ENCODE measurements around the gene LRRC4.

Gene LRRC4

DNA sequence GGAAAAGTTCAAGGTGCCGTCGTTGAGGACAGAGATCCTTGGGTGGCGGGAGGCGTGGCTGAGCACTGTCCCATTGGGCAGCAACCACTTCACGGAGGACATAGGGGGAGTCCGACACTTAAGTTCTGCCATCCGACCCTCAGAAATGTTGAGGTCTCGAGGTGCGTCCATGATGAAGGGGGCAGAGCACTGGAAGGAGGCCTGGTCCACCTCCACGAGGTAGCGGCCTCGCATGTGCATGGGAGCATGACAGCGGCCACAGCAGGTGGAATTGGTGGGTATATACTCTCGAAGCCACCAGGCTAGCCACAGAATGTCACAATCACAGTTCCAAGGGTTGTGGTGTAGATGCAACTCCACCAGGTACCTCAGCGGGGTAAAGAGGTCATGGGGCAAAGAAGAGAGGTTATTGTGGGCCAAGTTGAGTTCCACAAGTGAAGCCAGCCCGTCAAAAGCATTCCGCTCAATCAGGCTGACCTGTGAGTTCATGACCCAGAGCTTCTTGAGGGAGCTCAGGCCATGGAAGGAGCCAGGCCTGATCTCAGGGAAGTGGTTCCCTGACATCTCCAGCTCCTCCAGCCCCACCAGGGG is 1.7 kb downstream of the LRRC4 start:
- no peak for DNase-seq

DNA sequence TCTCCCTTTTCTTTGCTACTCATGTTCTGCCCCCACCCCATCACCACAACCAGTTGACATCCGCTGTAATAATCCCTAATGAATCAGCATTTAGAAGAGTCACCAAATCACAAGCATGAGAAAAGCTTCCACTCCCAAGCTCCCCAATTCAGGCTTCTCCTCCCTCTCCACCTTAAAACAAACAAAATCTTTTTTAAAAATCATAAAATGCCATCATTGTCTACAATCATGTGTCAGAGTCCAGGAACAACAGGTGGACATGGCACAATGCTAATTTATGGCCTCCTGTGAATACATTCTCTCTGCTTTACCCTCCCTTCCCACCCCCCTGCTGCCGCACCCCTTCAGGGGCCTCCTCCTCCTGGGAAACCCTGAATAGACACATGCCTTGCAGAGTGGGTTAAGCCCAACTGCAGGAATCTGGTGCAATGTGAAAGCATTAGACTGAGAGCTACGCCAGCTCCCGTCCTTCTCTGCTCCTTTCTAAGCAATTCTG is 3.7 kb downstream of the LRRC4 start:
- DNase-seq: peak; percentile 56

DNA sequence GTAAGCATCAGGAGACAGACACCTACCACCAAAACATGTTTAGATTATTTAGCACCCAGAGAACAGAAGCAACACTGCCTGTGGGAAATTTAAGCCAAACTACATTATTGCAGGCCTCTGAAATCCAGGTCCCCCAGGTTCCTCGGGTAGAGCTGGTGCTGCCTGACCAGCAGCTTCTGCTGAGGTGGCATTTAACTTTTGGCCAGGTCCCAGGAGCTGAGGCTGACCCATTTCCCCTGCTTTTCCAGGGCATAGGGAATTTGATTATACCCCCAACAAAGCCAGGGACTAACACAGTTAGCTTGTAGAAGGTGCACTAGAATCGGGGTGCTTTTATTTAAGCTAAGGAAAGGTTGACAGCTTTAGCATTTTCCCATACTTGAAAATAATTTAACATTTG is 4.7 kb downstream of the LRRC4 start:
- DNase-seq: no peak

GRCh38 chr7:128025819-128026218 is 5.4 kb downstream of the LRRC4 start:
- DNase-seq: peak; percentile 13

DNA sequence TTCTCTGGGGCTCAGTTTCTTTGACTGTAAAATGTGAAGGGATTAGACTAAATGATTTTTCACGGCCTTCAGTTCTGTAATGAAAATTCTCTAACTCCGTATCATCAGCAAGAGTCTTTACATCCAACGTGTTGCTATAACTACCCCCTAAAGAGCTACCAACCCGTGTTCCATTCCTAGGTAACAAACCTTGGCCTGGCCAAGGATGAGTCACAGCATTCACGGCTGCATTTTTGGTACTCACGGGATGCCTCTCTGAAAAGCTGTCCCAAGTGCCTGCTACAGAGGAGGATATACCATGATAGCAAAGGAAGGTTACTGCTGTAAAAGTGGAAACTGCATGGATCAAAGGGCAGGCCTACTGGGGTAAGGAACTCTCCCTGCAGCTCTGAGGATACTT is 5.9 kb downstream of the LRRC4 start:
- peak; percentile 79 for DNase-seq

- no peak for DNase-seq
Measured at GRCh38 chr7:128024151-128024550, 7.1 kb downstream of the LRRC4 start.

DNA sequence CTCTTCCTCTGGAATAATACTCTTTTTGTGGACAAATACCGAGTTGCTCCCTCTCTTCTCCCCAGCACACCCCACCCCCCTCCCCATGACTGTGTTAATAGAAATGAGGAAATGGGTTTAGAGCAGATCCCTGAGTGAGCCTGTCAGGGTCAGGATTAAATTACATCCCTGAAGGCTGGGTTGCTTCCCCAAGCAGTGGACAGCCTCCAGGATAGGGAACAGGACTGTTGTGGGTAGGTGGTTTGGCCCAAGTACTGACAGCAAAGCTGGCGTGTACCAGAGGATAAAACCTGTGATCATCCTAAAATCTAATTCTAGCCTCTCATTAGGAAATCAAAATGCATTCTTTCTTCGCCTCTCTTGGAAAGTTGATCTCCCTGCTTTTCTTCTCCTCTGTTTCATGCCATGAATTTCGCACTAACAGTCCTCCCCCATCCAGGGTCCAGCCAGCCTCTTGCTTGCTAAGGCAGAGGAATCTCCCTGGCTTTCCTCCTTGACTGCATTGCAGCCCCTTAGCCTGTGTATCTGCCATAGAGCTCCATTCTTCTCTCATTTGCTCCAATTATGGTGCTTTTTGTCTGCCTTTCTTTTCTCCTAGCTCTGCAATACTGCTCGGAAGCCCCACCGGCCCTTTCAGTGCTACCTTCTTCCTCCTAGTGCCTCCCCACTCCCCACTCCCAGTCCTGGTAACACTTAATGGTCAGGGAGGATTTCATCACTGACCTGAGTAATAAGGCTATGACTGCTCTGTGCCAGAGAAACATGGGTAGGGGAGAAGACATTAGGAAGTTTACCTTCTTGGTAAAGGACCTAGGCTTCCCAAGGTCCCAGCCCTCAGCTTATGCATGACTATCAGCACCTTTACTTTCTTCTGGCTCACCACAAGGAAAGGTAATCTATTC is 8.4 kb downstream of the LRRC4 start:
- DNase-seq: peak; percentile 77

GRCh38 chr7:128021366-128021765 is 9.9 kb downstream of the LRRC4 start:
- DNase-seq: peak; percentile 34

DNA sequence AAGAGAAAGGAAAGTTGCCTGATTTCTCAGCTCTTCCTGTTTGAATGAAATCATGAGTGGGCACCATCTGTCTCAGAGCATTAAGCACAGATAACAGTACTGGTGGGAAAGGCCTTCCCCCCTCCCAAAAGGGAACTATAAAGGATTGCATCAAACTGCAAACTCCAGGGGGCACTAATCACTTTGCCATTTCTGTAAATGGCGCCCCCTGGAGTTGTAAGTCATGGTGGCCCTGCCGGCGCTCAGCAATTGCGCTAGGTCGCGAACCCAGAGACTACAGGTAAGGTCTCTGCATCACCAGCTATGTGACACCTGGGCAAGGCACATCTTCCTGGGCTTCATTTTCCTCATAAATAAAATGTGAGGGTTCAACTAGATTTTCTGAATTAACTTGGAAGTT is 11.1 kb downstream of the LRRC4 start:
- no peak for DNase-seq

DNA sequence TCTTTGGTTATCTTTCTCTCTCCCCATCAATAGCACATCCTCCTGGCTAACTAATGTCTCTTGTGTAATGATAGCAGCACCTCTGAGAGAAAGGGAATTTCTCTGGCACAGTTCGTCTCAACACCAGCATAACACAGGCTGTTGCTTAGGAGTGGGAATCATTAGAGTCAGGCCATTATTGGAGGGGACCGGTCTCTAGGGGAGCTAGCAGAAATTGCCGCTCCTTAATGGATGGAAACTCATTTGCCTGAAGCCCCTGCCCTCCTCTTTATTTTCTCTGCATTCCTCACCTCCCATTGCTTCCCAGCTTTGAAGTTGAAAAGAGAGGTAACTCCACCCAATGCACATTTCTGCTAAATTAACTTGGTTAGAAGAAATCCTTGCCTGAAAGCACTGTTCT is 11.9 kb downstream of the LRRC4 start:
- DNase-seq: no peak

DNA sequence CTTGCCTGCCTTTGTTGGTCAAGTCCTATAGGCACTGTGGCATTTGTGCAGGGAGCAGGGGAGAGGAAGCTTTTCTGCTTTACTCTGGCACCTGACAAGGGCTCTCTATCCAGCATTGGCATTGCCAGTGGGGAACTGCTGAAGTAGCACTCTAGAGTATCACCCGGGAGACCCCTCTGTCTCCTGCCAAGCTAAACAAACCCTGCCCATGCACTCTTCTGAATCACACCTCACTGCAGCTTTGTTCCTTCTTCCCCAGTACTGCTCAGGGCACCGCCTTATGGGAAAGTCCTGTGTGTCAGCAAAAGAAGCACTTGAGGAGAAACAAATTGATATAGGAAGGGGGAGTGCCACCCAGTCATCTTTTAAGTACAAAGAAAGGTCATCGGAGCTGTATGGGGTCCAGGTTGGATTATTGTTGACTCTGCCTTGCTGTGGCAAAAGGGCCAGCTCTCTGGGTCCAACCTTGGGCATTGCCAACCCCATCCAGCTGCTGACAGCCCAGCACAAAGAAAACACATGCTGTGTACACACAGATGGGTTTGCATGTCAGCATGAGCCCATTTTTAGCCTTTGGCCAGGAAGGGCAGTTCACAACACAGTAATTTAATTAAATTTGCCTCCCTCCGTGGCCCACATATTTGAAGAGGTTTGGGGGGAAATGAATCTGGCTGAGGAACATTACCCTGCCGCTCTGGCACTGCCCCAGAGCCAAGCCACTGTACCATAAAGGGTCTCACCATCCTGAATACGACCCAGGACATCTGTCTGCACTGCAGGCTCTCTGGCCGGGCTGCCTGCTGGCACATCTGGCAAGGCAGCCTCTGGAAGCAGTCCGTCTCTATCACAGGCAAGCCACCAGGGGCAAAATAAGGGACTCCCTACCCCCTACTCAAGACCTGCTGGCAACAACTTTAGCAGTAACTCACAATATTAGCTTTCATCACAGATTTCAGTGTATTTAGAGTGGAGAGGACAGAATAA is 13.1 kb downstream of the LRRC4 start:
- no peak for DNase-seq

DNA sequence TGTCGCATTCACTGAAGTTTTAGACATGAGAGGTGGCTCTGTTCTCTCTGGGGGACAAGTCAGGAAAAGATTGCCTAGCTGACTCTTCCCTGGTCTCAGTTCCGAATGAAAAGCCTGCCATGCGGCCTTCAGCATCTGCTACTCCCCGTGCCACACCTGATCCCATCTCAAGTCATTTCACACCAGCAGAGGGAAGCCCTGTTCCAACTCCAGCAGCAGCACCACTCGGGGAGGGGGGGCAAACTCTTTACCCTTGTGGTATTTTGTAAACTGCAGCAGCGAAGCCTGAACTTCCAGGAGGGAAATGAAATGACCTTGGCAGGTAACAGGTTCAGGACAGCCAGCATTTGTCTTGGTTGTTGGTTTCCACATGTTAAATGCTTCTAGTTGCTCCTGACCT is 13.8 kb downstream of the LRRC4 start:
- no peak for DNase-seq

- DNase-seq: no peak
Measured at GRCh38 chr7:128014811-128015210, 16.4 kb downstream of the LRRC4 start.

GRCh38 chr7:128011131-128011661 is 20.0 kb downstream of the LRRC4 start:
- DNase-seq: no peak

GRCh38 chr7:128010391-128011127 is 20.7 kb downstream of the LRRC4 start:
- no peak for DNase-seq

DNA sequence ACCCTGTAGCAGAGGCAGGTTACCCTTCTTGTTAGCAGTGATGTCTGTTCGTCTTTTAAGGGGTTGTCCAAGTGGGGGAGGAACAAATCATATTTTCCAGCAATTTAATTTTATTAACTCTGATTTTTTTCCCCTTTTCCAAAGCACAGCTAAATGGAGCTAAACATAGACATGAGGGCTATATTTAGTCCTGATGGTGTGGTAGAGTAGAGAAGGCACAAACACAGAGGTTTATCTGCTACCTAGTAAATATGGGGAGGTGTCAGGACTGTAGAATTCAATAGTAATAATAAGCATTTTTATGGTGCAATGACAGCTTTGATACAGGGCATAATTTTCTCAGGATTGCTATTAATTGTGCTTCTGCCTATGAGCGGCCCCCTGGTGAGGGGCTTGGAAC is 22.5 kb downstream of the LRRC4 start:
- no peak for DNase-seq

DNA sequence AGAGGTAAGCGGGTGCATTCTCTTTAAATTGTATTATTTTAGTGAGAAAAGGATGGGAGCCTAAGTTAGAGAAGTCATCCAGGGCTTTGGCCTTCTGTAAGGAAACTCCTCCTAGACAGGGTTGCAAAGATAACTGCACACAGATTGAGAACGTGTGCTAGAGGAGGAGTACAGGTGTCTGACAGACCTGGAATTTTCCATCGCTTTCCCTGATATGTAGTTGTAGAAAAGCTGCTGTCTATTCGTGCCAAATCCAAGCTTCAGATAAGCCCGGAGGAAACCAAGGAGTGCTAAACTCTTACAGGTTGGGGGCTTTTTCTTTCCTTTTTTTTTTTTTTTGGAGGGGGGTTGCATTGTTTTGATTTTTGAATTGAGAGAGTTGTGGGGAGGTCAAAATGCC is 23.1 kb downstream of the LRRC4 start:
- DNase-seq: no peak

GRCh38 chr7:128007303-128007680 is 23.9 kb downstream of the LRRC4 start:
- no peak for DNase-seq

DNA sequence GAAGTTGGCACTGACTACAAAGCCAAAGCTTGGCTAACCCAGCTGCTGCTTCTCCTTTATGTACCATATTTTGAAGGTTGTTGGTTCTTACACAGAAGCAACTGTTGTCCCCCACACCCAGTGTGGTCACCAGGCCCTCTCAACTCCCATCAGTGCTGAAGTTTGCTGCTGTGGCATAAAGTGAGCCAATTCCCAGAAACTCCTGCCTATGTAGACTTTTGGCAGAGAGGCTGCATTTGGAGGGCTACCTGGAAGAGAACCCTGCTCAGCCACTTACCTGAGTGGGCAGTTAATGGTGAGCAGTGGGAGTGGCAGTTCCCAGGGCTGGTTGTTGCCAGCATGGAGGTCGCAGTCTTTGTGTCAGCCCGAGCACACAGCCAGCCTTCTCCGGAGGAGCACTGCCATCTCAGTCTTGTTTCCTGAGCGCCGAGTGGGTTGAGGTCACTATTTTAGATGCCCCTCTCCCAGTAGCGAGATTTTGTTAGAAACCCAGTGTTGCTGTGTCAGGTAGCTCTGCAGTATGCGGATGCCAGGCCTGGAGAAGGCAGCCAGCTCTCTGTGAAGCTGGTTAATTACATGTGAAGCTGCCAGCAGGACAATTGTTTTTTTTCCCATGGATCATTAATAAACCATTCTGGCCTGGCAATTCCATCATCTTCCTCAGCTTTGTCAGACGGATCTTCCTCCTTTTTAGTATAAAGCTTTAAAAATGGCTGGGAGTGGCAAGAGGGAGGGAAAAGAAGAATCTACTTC is 24.5 kb downstream of the LRRC4 start:
- DNase-seq: no peak

DNA sequence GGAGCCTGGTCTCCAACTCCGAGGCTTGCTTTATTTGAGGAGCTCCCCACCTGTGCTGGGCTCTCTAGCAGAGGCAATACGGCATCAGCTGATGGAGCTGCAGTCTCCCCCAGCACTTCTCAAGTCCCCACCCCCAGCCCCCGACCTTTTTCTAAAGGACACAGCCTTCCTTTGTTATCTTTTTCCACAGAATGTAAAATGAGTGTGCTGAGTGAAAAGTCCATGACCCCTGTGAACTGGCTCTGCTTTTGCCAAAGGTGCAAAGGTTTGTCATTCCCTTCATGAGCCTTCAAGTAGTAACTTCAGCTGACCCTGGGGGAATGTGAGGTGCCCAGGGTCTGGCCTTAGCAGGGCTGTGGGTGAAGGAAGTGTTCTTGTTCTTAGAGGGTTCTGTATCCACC is 25.5 kb downstream of the LRRC4 start:
- DNase-seq: no peak

DNA sequence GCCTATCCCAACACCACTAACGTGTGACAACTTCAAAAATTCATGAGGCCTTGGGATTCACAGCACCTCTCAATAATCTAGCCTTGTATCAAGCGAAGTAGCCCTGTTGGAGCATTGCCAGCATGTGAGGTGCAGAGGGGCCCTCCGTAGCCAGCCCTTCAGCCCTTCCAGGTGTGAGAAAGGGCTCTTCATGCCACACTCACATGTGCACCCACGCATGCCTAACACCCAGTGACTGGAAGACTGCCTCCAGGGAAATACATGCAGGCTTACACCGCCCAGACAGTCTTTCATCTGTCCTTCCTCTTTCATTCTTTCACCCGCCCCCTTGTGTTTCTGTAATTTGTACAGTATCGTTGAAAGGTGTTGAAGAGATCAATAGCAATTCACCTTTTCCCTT is 26.1 kb downstream of the LRRC4 start:
- DNase-seq: no peak

Measured in fibroblast of skin of right quadriceps (primary cell).